Measurements from ENCODE around the gene SPOCK2. TPM values are rescaled to one million over a fixed set of nuclear protein-coding genes. Genes with fewer than 3 reads are reported as not detected.
"Not testable (repeated sequence)": the region's sequence is repeated elsewhere in the genome, so short reads cannot be mapped to it uniquely, and the experiment has no call there.

The SPOCK2 gene
- total and polyA plus RNA-seq, 2 donors (not counting 3 experiments of a cell fraction or from before 2014, with no cell fraction given) = 0.40 to 1.1 TPM

GRCh38 chr10:72032409-72033162, 55.8 kb downstream of the SPOCK2 start:
- FAIRE-seq; H3K79me2 ChIP-seq (ENCODE audit: control insufficient read depth, insufficient read depth, low read length); H3K9me1 ChIP-seq (replicated peaks; ENCODE audit: control insufficient read depth, extremely low read depth, insufficient read depth, low read length); H3K9me3 ChIP-seq (replicated peaks; ENCODE audit: control insufficient read depth, insufficient read depth, low read length); H3K9ac ChIP-seq (replicated peaks; ENCODE audit: extremely low read depth, insufficient read depth, low read length); dilution Hi-C loops (cut with MboI; ENCODE audit: extremely low pct_ligation_motif_present, low sequenced_read_pairs); H3K36me3 ChIP-seq (ENCODE audit: control insufficient read depth in 2 of 2, extremely low read depth in 1 of 2, insufficient read depth in 2 of 2, low read length in 2 of 2); H3K4me2 ChIP-seq (ENCODE audit: insufficient read depth, low read length); DNase-seq (ENCODE audit: low read depth, low spot score); POLR2A ChIA-PET; H3K4me3 ChIP-seq (replicated peaks in 1 of 3; ENCODE audit: insufficient read depth in 1 of 3, low read depth in 1 of 3, low read length in 3 of 3); H3K4me1 ChIP-seq (ENCODE audit: control insufficient read depth, extremely low read depth, insufficient read depth, low read length); H3K27me3 ChIP-seq (ENCODE audit: control insufficient read depth in 2 of 2, insufficient read depth in 2 of 2, low read length in 2 of 2); BruUV-seq (replicated peaks); H4K20me1 ChIP-seq (replicated peaks; ENCODE audit: control insufficient read depth, extremely low read depth, insufficient read depth, low read length); H2AFZ ChIP-seq (ENCODE audit: low read depth, low read length); H3K27ac ChIP-seq (ENCODE audit: insufficient read depth, low read depth, low read length); intact Hi-C loops (cut with micrococcal nuclease): not testable (repeated sequence)
- CTCF ChIA-PET = interaction anchor here (1.4 to 4.3 kb wide), 4 partner anchors 10 to 136 kb away, joined by 3 to 29 read pairs (median 6); no protein-coding TSS in a partner anchor

- Histone ChIP-seq H3K4me2 (ENCODE audit: insufficient read depth, low read length) (no peak overlapping the region), H3K27me3 (ENCODE audit: control insufficient read depth in 2 of 2, insufficient read depth in 2 of 2, low read length in 2 of 2) (peaks cover 3 to 4% of the 10 kb centered on the region in 2 experiments), H3K27ac (ENCODE audit: insufficient read depth, low read depth, low read length) (no peak overlapping the region), H3K9ac (replicated peaks; ENCODE audit: extremely low read depth, insufficient read depth, low read length) (no peak overlapping the region), H3K4me3 (replicated peaks in 1 of 3; ENCODE audit: insufficient read depth in 1 of 3, low read depth in 1 of 3, low read length in 3 of 3) (no peak overlapping the region), H3K9me1 (replicated peaks; ENCODE audit: control insufficient read depth, extremely low read depth, insufficient read depth, low read length) (no peaks in the 10 kb centered on the region), H3K9me3 (replicated peaks; ENCODE audit: control insufficient read depth, insufficient read depth, low read length) (no peaks in the 10 kb centered on the region), H2AFZ (ENCODE audit: low read depth, low read length) (no peak overlapping the region), H3K36me3 (ENCODE audit: control insufficient read depth in 2 of 2, extremely low read depth in 1 of 2, insufficient read depth in 2 of 2, low read length in 2 of 2) (no peaks in the 10 kb centered on the region), H4K20me1 (replicated peaks; ENCODE audit: control insufficient read depth, extremely low read depth, insufficient read depth, low read length) (no peaks in the 10 kb centered on the region), H3K4me1 (ENCODE audit: control insufficient read depth, extremely low read depth, insufficient read depth, low read length) (no peaks in the 10 kb centered on the region), H3K79me2 (ENCODE audit: control insufficient read depth, insufficient read depth, low read length) (no peaks in the 10 kb centered on the region)
- BruUV-seq (replicated peaks) = no TSS peak
- ChIA-PET POLR2A (no interaction called here), CTCF (interaction anchor here (1.4 to 4.3 kb wide), 4 partner anchors 9 to 135 kb away, joined by 3 to 29 read pairs (median 6); no protein-coding TSS in a partner anchor)
- TF ChIP-seq POLR2AphosphoS5 (IDR thresholded peaks at IDR 0.05; ENCODE audit: insufficient read depth, low read depth, low read length) = no peak
- dilution Hi-C loops (cut with MboI; ENCODE audit: extremely low pct_ligation_motif_present, low sequenced_read_pairs) = no loop called here
- DNase-seq (ENCODE audit: low read depth, low spot score) = no peak
- no peak for FAIRE-seq
- intact Hi-C loops (cut with micrococcal nuclease) = no loop called here
Observed at GRCh38 chr10:72031706-72032105, 56.6 kb downstream of the SPOCK2 start.
